Mesenchymal stem cell (in vitro differentiated cells and primary cell): Measurements from ENCODE around the gene C2CD3. TPM values are rescaled to one million over a fixed set of nuclear protein-coding genes. Genes with fewer than 3 reads are reported as not detected.

Source experiments
- DNase-seq: peaks from one replicate; pipeline ENCODE4 v3.0.0-alpha.2; 2013
- H2AFZ ChIP-seq: one replicate; pipeline ENCODE4 v1.6.1; 2013; ENCODE audit warnings: low read depth, mild to moderate bottlenecking, control low read depth, inconsistent platforms, low read length, moderate library complexity
- H2AK5ac ChIP-seq: 2 replicates; pipeline ENCODE4 v1.6.1; 2013; ENCODE audit warnings: low read length, moderate library complexity, mild to moderate bottlenecking, inconsistent platforms; ENCODE audit not compliant: severe bottlenecking
- H2BK120ac ChIP-seq: one replicate; pipeline ENCODE4 v1.6.1; 2013; ENCODE audit warnings: low read depth, mild to moderate bottlenecking, inconsistent platforms, low read length, moderate library complexity
- H2BK12ac ChIP-seq, 2 experiments: one replicate each; pipeline ENCODE4 v1.6.1; 2013; ENCODE audit warnings: inconsistent platforms in 2 of 2, low read length in 2 of 2, mild to moderate bottlenecking in 2 of 2, moderate library complexity in 2 of 2, control low read depth in 1 of 2
- H2BK15ac ChIP-seq: one replicate; pipeline ENCODE4 v1.6.1; 2013; ENCODE audit warnings: mild to moderate bottlenecking, low read depth, inconsistent platforms; ENCODE audit not compliant: poor library complexity, severe bottlenecking
- H2BK5ac ChIP-seq: 2 replicates; pipeline ENCODE4 v1.6.1; 2013; ENCODE audit warnings: low read depth, mild to moderate bottlenecking, low read length, control low read depth, inconsistent platforms; ENCODE audit not compliant: poor library complexity, severe bottlenecking
- H3K14ac ChIP-seq, 2 experiments: one replicate each; pipeline ENCODE4 v1.6.1; 2013; ENCODE audit warnings: inconsistent platforms in 2 of 2, low read length in 2 of 2, control low read depth in 1 of 2, mild to moderate bottlenecking in 1 of 2, moderate library complexity in 1 of 2
- H3K18ac ChIP-seq, 2 experiments: one replicate each; pipeline ENCODE4 v1.6.1; 2013; ENCODE audit warnings: inconsistent platforms in 2 of 2, low read length in 2 of 2, control low read depth in 1 of 2, low read depth in 1 of 2, mild to moderate bottlenecking in 1 of 2
- H3K23ac ChIP-seq, 2 experiments: one replicate each; pipeline ENCODE4 v1.6.1; 2013; ENCODE audit warnings: inconsistent platforms in 2 of 2, low read length in 2 of 2, mild to moderate bottlenecking in 2 of 2, moderate library complexity in 2 of 2, control low read depth in 1 of 2
- H3K27ac ChIP-seq: 2 replicates; pipeline ENCODE4 v1.5.1; 2013; ENCODE audit warnings: mild to moderate bottlenecking, moderate library complexity, low read length, control low read depth, inconsistent platforms; ENCODE audit not compliant: poor library complexity, severe bottlenecking
- H3K27me3 ChIP-seq, 2 experiments: 2 replicates each; pipeline versions ENCODE4 v1.6.1 to v1.7.0; 2013; ENCODE audit warnings: low read length in 2 of 2, mild to moderate bottlenecking in 2 of 2, moderate library complexity in 2 of 2, control low read depth in 1 of 2, inconsistent platforms in 1 of 2; ENCODE audit not compliant: control insufficient read depth in 1 of 2, insufficient read depth in 1 of 2
- H3K36me3 ChIP-seq, 2 experiments: 2 replicates each; pipeline versions ENCODE4 v1.6.1 to v1.7.0; 2013; ENCODE audit warnings: low read length in 2 of 2, control low read depth in 1 of 2, inconsistent platforms in 1 of 2, low read depth in 1 of 2, mild to moderate bottlenecking in 1 of 2; ENCODE audit not compliant: insufficient read depth in 2 of 2, control insufficient read depth in 1 of 2
- H3K4ac ChIP-seq, 2 experiments: one replicate each; pipeline ENCODE4 v1.6.1; 2013; ENCODE audit warnings: inconsistent platforms in 2 of 2, low read length in 2 of 2, mild to moderate bottlenecking in 2 of 2, moderate library complexity in 2 of 2, control low read depth in 1 of 2, low read depth in 1 of 2
- H3K4me1 ChIP-seq: 2 replicates; pipeline ENCODE4 v1.6.1; 2013; ENCODE audit warnings: low read depth, low read length, control low read depth; ENCODE audit not compliant: control insufficient read depth, insufficient read depth
- H3K4me2 ChIP-seq: 2 replicates; pipeline ENCODE4 v1.6.1; 2013; ENCODE audit warnings: low read length, mild to moderate bottlenecking, inconsistent platforms; ENCODE audit not compliant: poor library complexity, severe bottlenecking
- H3K4me3 ChIP-seq, 2 experiments: 2 replicates each; pipeline versions ENCODE4 v1.5.1 to v1.7.0; 2013; ENCODE audit warnings: low read length in 2 of 2, mild to moderate bottlenecking in 2 of 2, control low read depth in 1 of 2, low read depth in 1 of 2; ENCODE audit not compliant: insufficient read depth in 1 of 2
- H3K79me1 ChIP-seq: replicated peaks from 2 replicates; pipeline ENCODE4 v1.6.1; 2013; ENCODE audit warnings: mild to moderate bottlenecking, control low read depth, low read length, inconsistent platforms; ENCODE audit not compliant: poor library complexity, severe bottlenecking
- H3K9ac ChIP-seq: 2 replicates; pipeline ENCODE4 v1.7.0; 2013; ENCODE audit warnings: mild to moderate bottlenecking, low read length, moderate library complexity
- H3K9me3 ChIP-seq: 2 replicates; pipeline ENCODE4 v1.7.0; 2013; ENCODE audit warnings: mild to moderate bottlenecking, low read length; ENCODE audit not compliant: control insufficient read depth
- H4K8ac ChIP-seq: one replicate; pipeline ENCODE4 v1.6.1; 2013; ENCODE audit warnings: inconsistent platforms, mild to moderate bottlenecking, low read length, moderate library complexity
- H4K91ac ChIP-seq: one replicate; pipeline ENCODE4 v1.6.1; 2013; ENCODE audit warnings: mild to moderate bottlenecking, low read length, inconsistent platforms
- WGBS: methylation state at CpG from one replicate; pipeline ENCODE4 v1.1.7; 2013; ENCODE audit warnings: mixed read lengths; 5-methylcytosine and 5-hydroxymethylcytosine counted together
- small RNA-seq: library from polyadenylated mRNA; stranded (forward); fragments of <200 nt; extraction: miRNeasy Mini kit (QIAGEN cat#:217004); gene quantifications from one replicate; pipeline ENCODE3, GENCODE V24; 2013; ENCODE audit warnings: low read depth

Gene C2CD3

GRCh38 chr11:73965076-73965763 lies 205.6 kb downstream of the C2CD3 start:
- Histone ChIP-seq H3K14ac (no peak overlapping the region), H3K4me2 (no peak overlapping the region), H3K27me3 (peaks cover 0 to 34% of the 10 kb centered on the region in 2 experiments), H3K4me1 (peaks cover 8% of the 10 kb centered on the region), H3K23ac (no peak overlapping the region), H3K4me3 (no peak overlapping the region), H2AK5ac (no peak overlapping the region), H2BK120ac (no peak overlapping the region), H3K9ac (no peak overlapping the region), H3K4ac (no peak overlapping the region), H4K91ac (no peak overlapping the region), H3K9me3 (no peaks in the 10 kb centered on the region), H3K36me3 (peaks cover 0 to 19% of the 10 kb centered on the region in 2 experiments), H4K8ac (no peak overlapping the region), H2BK5ac (no peak overlapping the region), H3K27ac (no peak overlapping the region), H2AFZ (no peak overlapping the region), H3K79me1 (peaks cover 4% of the 10 kb centered on the region), H3K18ac (no peak overlapping the region), H2BK12ac (no peak overlapping the region), H2BK15ac (no peak overlapping the region)
- WGBS = 91% methylated on average over 8 of the region's 10 CpGs
- peak; percentile 19 for DNase-seq

GRCh38 chr11:73963861-73964260 lies 206.9 kb downstream of the C2CD3 start:
- Histone ChIP-seq H3K27me3 (peaks cover 0 to 34% of the 10 kb centered on the region in 2 experiments), H3K23ac (peak overlapping the region in 1 of 2 experiments; percentile 10), H2BK15ac (no peak overlapping the region), H4K8ac (no peak overlapping the region), H2BK120ac (peak overlapping the region; percentile 54), H2BK5ac (peak overlapping the region; percentile 36), H3K4me3 (no peak overlapping the region), H2BK12ac (peak overlapping the region in 1 of 2 experiments; percentile 38), H4K91ac (peak overlapping the region; percentile 18), H3K14ac (no peak overlapping the region), H3K9ac (peak overlapping the region; percentile 18), H3K27ac (no peak overlapping the region), H3K9me3 (no peaks in the 10 kb centered on the region), H3K4me1 (peaks cover 8% of the 10 kb centered on the region), H3K36me3 (peaks cover 0 to 23% of the 10 kb centered on the region in 2 experiments), H2AK5ac (no peak overlapping the region), H3K4ac (no peak overlapping the region), H3K4me2 (no peak overlapping the region), H3K18ac (no peak overlapping the region), H2AFZ (no peak overlapping the region), H3K79me1 (peaks cover 4% of the 10 kb centered on the region)
- WGBS = 84% methylated on average over 8 of the region's 8 CpGs
- no peak for DNase-seq

Small RNAs within 50 kb of the gene (small RNA-seq; reads per million reads assigned to genes)
- gene AP002392.1 = not detected
